Measurements from ENCODE around the gene NRG2.
A peak's percentile ranks its signal among the peaks of the same experiment; 100 is the strongest.

NRG2 gene

DNA sequence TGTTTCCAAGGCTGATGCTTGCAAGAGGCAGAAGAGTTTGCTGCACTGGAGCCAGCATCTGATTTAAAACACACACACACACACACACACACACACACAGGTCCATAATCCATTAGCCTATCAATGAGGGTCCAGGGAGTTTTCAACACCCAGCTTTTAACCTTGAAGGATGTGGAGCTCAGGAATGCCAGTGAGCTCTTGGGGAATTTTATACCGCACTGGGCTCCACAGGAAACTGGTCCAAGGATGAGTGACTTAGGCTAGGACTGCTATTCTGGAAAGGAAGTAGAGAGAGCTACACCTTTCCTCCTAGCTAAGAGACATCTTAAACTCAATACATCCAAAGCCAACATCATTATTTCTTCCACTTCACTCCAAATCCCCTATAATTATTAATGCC lies 942 bp upstream of the NRG2 start:
- in situ Hi-C loops (cut with HindIII; ENCODE audit: low sequenced_read_pairs), result no loop called here
- no peak for DNase-seq (ENCODE audit: low read depth)
- TF ChIP-seq, protein P1, sequence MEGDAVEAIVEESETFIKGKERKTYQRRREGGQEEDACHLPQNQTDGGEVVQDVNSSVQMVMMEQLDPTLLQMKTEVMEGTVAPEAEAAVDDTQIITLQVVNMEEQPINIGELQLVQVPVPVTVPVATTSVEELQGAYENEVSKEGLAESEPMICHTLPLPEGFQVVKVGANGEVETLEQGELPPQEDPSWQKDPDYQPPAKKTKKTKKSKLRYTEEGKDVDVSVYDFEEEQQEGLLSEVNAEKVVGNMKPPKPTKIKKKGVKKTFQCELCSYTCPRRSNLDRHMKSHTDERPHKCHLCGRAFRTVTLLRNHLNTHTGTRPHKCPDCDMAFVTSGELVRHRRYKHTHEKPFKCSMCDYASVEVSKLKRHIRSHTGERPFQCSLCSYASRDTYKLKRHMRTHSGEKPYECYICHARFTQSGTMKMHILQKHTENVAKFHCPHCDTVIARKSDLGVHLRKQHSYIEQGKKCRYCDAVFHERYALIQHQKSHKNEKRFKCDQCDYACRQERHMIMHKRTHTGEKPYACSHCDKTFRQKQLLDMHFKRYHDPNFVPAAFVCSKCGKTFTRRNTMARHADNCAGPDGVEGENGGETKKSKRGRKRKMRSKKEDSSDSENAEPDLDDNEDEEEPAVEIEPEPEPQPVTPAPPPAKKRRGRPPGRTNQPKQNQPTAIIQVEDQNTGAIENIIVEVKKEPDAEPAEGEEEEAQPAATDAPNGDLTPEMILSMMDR (IDR thresholded peaks at IDR 0.05; ENCODE audit: low read depth, low read length, missing control alignments), result no peak
- no peak overlapping the region for H3K4me3 ChIP-seq (ENCODE audit: low read depth, low read length)

DNA sequence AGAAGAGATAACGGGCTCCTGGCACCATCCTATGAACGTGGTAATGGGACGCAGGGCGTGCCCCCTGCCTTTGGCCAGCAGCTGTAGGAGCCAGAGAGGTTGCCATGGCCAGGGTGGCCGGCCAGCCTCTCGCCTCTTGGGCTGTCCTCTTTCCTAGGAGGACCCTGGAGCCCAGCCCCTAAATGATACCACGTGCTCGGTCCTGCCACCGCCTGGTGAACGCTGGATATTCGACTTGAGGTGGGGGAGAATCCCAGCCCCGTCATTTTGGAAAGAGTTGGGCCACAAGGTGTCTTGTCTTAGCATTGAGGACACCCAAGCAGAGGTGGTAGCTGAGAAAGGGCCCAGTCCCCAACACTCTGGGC lies 391 bp upstream of the NRG2 start:
- TF ChIP-seq, protein P1 (IDR thresholded peaks at IDR 0.05; ENCODE audit: low read depth, low read length, missing control alignments), result no peak
- peak overlapping the region; percentile 60 for H3K4me3 ChIP-seq (ENCODE audit: low read depth, low read length)
- in situ Hi-C loops (cut with HindIII; ENCODE audit: low sequenced_read_pairs), result no loop called here
- DNase-seq (ENCODE audit: low read depth), result no peak

DNA sequence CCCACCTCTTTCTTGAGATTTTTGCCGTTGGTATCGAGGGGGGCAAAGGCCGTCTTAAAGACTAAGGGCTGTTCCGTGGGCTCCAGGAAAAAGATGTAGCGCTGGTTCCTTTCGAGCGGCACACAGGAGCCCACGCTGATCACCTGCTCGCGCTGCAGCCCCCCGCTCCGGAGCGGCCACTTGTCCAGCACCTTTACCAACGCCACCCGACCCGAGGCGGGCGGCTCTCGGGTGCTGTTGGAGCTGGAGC lies 781 bp downstream of the NRG2 start:
- peak overlapping the region; percentile 60 for H3K4me3 ChIP-seq (ENCODE audit: low read depth, low read length)
- TF ChIP-seq, protein P1 (IDR thresholded peaks at IDR 0.05; ENCODE audit: low read depth, low read length, missing control alignments), result no peak
- DNase-seq (ENCODE audit: low read depth), result no peak
- in situ Hi-C loops (cut with HindIII; ENCODE audit: low sequenced_read_pairs), result no loop called here

DNA sequence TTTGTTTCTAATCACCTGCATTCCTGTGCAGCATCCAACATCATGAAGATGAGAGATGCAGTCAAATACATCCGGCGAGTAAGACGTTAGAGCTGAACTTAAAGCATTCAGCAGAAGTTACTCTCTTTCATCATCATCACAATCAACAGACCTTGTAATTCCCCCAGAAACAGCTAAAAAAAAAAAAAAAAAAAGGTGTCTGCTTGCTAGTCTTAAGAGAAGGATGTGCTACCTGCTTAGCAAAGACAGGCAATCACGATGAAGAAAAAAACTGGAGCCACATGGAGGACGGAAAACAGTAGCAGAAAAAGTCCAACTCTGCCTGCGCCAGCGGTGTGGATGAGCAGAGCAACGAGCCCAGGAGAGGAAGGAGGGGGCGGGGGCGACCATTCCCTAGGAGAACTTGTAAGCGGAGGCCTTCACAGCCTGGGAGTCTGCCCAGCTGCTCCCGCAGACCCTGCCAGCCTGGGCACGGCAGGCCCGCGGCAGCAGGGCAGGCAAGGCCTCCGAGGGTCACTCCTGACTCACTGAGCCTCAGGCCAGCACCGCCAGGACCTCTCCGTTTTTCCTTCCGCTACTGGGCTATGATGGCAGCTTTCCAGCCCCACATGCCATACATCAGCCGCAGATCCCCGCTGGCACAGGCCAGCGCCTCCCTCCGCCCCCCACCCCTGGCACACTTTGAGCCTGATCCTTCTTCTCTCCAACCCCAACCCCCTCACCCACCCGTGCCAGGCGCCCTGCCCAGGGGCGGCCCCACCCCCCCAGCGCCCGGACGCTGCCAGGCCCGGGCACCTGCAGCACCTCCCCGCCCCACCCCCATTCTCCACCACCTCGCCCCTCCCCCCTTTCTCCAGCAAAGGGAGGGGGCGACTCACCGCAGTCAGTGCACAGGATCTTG lies 1.4 kb downstream of the NRG2 start:
- in situ Hi-C loops (cut with HindIII; ENCODE audit: low sequenced_read_pairs), result no loop called here
- DNase-seq (ENCODE audit: low read depth), result peak; percentile 13
- H3K4me3 ChIP-seq (ENCODE audit: low read depth, low read length), result peak overlapping the region; percentile 60
- TF ChIP-seq, protein P1 (IDR thresholded peaks at IDR 0.05; ENCODE audit: low read depth, low read length, missing control alignments), result no peak

DNA sequence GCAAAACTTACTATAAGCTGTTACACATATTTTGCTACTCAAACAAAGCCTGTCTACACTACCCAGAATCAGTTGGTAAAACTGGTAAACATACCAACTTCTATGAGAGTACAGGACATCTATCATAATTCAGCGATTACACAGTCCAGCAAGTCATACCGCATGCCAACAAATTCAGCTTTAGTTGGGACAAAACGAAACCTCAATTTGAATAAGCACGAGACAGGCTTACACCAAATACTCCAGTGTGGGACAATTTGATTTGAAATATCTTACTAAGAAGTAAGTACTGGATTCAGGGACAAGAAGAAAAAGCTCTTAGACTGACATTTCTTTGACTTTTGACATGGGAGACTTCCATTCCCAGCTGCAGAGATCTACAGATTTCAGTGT lies 2.0 kb downstream of the NRG2 start:
- peak overlapping the region; percentile 60 for H3K4me3 ChIP-seq (ENCODE audit: low read depth, low read length)
- no peak for DNase-seq (ENCODE audit: low read depth)
- TF ChIP-seq, protein P1 (IDR thresholded peaks at IDR 0.05; ENCODE audit: low read depth, low read length, missing control alignments), result no peak
- in situ Hi-C loops (cut with HindIII; ENCODE audit: low sequenced_read_pairs), result no loop called here

DNA sequence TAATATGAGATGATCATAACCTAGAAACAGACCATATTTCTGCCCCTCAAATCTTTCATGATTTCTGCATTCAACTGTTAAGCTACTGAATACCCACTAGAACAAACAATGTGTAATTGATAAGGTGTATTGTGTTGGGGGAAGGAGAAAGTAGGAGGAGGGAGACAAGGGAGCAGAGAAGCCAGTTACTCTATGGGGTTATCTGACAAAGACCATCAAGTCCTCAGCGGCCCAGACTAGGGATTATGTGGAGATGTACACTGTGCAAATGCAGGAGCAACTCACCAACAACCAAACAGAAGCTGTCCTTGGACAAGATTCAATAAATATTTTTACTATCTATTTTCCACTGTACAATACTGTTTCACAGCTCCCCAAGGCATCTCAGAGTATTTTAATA lies 2.7 kb downstream of the NRG2 start:
- DNase-seq (ENCODE audit: low read depth), result no peak
- TF ChIP-seq, protein P1 (IDR thresholded peaks at IDR 0.05; ENCODE audit: low read depth, low read length, missing control alignments), result no peak
- in situ Hi-C loops (cut with HindIII; ENCODE audit: low sequenced_read_pairs), result no loop called here
- H3K4me3 ChIP-seq (ENCODE audit: low read depth, low read length), result no peak overlapping the region
